IMR-90 (cell line): ENCODE data around the gene ANO2. TPM values are rescaled to one million over a fixed set of nuclear protein-coding genes. Genes with fewer than 3 reads are reported as not detected.

Source experiments
- ATAC-seq: fragments of 200-7000 bp; cut with Tn5 transposase; 2 replicates; pipeline ENCODE4 v1.9.1; 2020; ENCODE audit warnings: low read depth, mild to moderate bottlenecking, moderate library complexity
- BruUV-seq: library from RNA; stranded (reverse); fragments of 400-500 nt; replicated peaks from 2 replicates; lab custom pipeline; 2021; lab: Mats Ljungman, UMichigan
- CTCF ChIA-PET: fragments of 300-600 bp; formaldehyde crosslinking; extraction: SDS; loops from one replicate; lab custom pipeline; 2021; ENCODE audit warnings: antibody characterized with exemption; lab: Yijun Ruan, JAX
- POLR2A ChIA-PET: fragments of 300-600 bp; sonication (Branson Sonifier 250); formaldehyde crosslinking; loops from one replicate; lab custom pipeline; 2022; ENCODE audit warnings: antibody characterized with exemption; ENCODE audit not compliant: unreplicated experiment; lab: Charles Lee
- DNase-seq: peaks from one replicate; pipeline ENCODE4 v3.0.0; 2013
- H2AFZ ChIP-seq: replicated peaks from 2 replicates; pipeline ENCODE3; 2013; ENCODE audit warnings: low read length, mild to moderate bottlenecking; ENCODE audit not compliant: poor library complexity
- H2AK5ac ChIP-seq: 2 replicates; pipeline ENCODE4 v1.6.1; 2013; ENCODE audit warnings: low read depth, low read length, inconsistent platforms
- H2AK9ac ChIP-seq: replicated peaks from 2 replicates; pipeline ENCODE3; 2013; ENCODE audit warnings: mild to moderate bottlenecking, low read depth, low read length, moderate library complexity; ENCODE audit not compliant: poor library complexity
- H2BK120ac ChIP-seq: 2 replicates; pipeline ENCODE4 v1.6.1; 2013; ENCODE audit warnings: low read depth, low read length, inconsistent platforms
- H2BK15ac ChIP-seq: 3 replicates; pipeline ENCODE4 v1.6.1; 2013; ENCODE audit warnings: low read depth, low read length, inconsistent platforms
- H2BK20ac ChIP-seq: 2 replicates; pipeline ENCODE4 v1.6.1; 2013; ENCODE audit warnings: low read depth, mild to moderate bottlenecking, inconsistent platforms, low read length, moderate library complexity
- H2BK5ac ChIP-seq: 2 replicates; pipeline ENCODE4 v1.6.1; 2013; ENCODE audit warnings: mild to moderate bottlenecking, low read depth, low read length, inconsistent platforms; ENCODE audit not compliant: poor library complexity, severe bottlenecking
- H3K14ac ChIP-seq: replicated peaks from 2 replicates; pipeline ENCODE4 v1.6.1; 2013; ENCODE audit warnings: low read depth, low read length, inconsistent platforms
- H3K18ac ChIP-seq: 2 replicates; pipeline ENCODE4 v1.6.1; 2013; ENCODE audit warnings: low read depth, low read length, control low read depth
- H3K23ac ChIP-seq: 2 replicates; pipeline ENCODE4 v1.6.1; 2013; ENCODE audit warnings: low read depth, low read length, inconsistent platforms
- H3K27ac ChIP-seq: 2 replicates; pipeline ENCODE4 v1.5.1; 2013; ENCODE audit warnings: mild to moderate bottlenecking, control low read depth, low read length; ENCODE audit not compliant: insufficient read depth
- H3K27me3 ChIP-seq: 2 replicates; pipeline ENCODE4 v1.6.1; 2013; ENCODE audit warnings: low read length; ENCODE audit not compliant: control insufficient read depth, insufficient read depth
- H3K36me3 ChIP-seq: 2 replicates; pipeline ENCODE4 v1.6.1; 2013; ENCODE audit warnings: low read length, mixed read lengths; ENCODE audit not compliant: control insufficient read depth, insufficient read depth
- H3K4ac ChIP-seq: 2 replicates; pipeline ENCODE4 v1.6.1; 2013; ENCODE audit warnings: low read depth, low read length, inconsistent platforms
- H3K4me1 ChIP-seq: 2 replicates; pipeline ENCODE4 v1.6.1; 2013; ENCODE audit warnings: low read length, mixed read lengths; ENCODE audit not compliant: control insufficient read depth, insufficient read depth
- H3K4me2 ChIP-seq: 2 replicates; pipeline ENCODE4 v1.6.1; 2013; ENCODE audit warnings: low read depth, mild to moderate bottlenecking, control low read depth, low read length, moderate library complexity
- H3K4me3 ChIP-seq: 2 replicates; pipeline ENCODE4 v1.5.1; 2013; ENCODE audit warnings: low read depth, mild to moderate bottlenecking, control low read depth, low read length, moderate library complexity; ENCODE audit not compliant: insufficient read depth
- H3K56ac ChIP-seq: 2 replicates; pipeline ENCODE4 v1.6.1; 2013; ENCODE audit warnings: low read length, inconsistent platforms; ENCODE audit not compliant: insufficient read depth; ENCODE audit errors: extremely low read depth
- H3K79me1 ChIP-seq, 2 experiments: 2 replicates each; pipeline ENCODE4 v1.6.1; 2013; ENCODE audit warnings: low read length in 2 of 2, inconsistent platforms in 1 of 2, low read depth in 1 of 2
- H3K9ac ChIP-seq: 2 replicates; pipeline ENCODE4 v1.6.1; 2013; ENCODE audit warnings: low read depth, low read length, control low read depth
- H3K9me1 ChIP-seq: 2 replicates; pipeline ENCODE4 v1.6.1; 2013; ENCODE audit warnings: low read length, inconsistent platforms; ENCODE audit not compliant: insufficient read depth
- H3K9me3 ChIP-seq: 2 replicates; pipeline ENCODE4 v1.6.1; 2013; ENCODE audit warnings: low read length; ENCODE audit not compliant: control insufficient read depth, insufficient read depth
- H4K20me1 ChIP-seq: 2 replicates; pipeline ENCODE4 v1.6.1; 2013; ENCODE audit warnings: low read length, inconsistent platforms; ENCODE audit not compliant: insufficient read depth
- H4K5ac ChIP-seq: 2 replicates; pipeline ENCODE4 v1.6.1; 2013; ENCODE audit warnings: mild to moderate bottlenecking, low read depth, low read length, control low read depth
- H4K8ac ChIP-seq, 2 experiments: 2 replicates each; pipeline ENCODE4 v1.6.1; 2013; ENCODE audit warnings: low read depth in 2 of 2, low read length in 2 of 2, control low read depth in 1 of 2, inconsistent platforms in 1 of 2
- H4K91ac ChIP-seq: 2 replicates; pipeline ENCODE4 v1.6.1; 2013; ENCODE audit warnings: low read depth, low read length, inconsistent platforms; ENCODE audit not compliant: insufficient read depth
- CEBPB ChIP-seq: IDR thresholded peaks from 2 replicates; pipeline ENCODE4 v1.6.1; 2012; ENCODE audit warnings: low read depth, low read length, improper control_type of control experiment
- FOS ChIP-seq: fragments of 150-350 bp; IDR thresholded peaks from 2 replicates; pipeline ENCODE4 v1.6.1; 2016; ENCODE audit warnings: low read depth, low read length
- MAZ ChIP-seq: IDR thresholded peaks from 2 replicates; pipeline ENCODE4 v1.6.1; 2012; ENCODE audit warnings: low read depth, mild to moderate bottlenecking, low read length, improper control_type of control experiment, moderate library complexity, borderline replicate concordance
- MXI1 ChIP-seq: IDR thresholded peaks from 2 replicates; pipeline ENCODE4 v1.6.1; 2012; ENCODE audit warnings: low read depth, mild to moderate bottlenecking, low read length, moderate library complexity, borderline replicate concordance
- NFE2L2 ChIP-seq: fragments of 150-350 bp; IDR thresholded peaks from 2 replicates; pipeline ENCODE4 v1.6.1; 2016; ENCODE audit warnings: low read depth, mild to moderate bottlenecking, low read length
- POLR2A ChIP-seq: IDR thresholded peaks from 2 replicates; pipeline ENCODE4 v1.6.1; 2012; ENCODE audit warnings: mild to moderate bottlenecking, low read depth, low read length
- RAD21 ChIP-seq: IDR thresholded peaks from 2 replicates; pipeline ENCODE4 v1.6.1; 2012; ENCODE audit warnings: low read length, improper control_type of control experiment
- RCOR1 ChIP-seq: IDR thresholded peaks from 2 replicates; pipeline ENCODE4 v1.6.1; 2012; ENCODE audit warnings: mild to moderate bottlenecking, low read length, improper control_type of control experiment; ENCODE audit not compliant: insufficient replicate concordance
- RFX5 ChIP-seq: IDR thresholded peaks from 2 replicates; pipeline ENCODE4 v1.8.0; 2012; ENCODE audit warnings: low read depth, mild to moderate bottlenecking, low read length, moderate library complexity
- WGBS, 2 experiments: methylation state at CpG; one replicate each; pipeline versions ENCODE4 v1.1.5 to v1.1.7; 2013; ENCODE audit warnings: missing lambda C conversion rate in 2 of 2; ENCODE audit not compliant: insufficient read length in 1 of 2; ENCODE audit errors: extremely low coverage in 2 of 2; 5-methylcytosine and 5-hydroxymethylcytosine counted together
- dilution Hi-C: fragments of 300-500 bp; cut with HindIII; formaldehyde crosslinking; loops from one replicate; pipeline ENCODE4 v1.14.3; 2018; ENCODE audit warnings: low sequenced_read_pairs; ENCODE audit not compliant: unreplicated experiment
- in situ Hi-C: fragments of 300-500 bp; cut with MboI; formaldehyde crosslinking; loops from 3 replicates; pipeline ENCODE4 v1.14.3; 2019; ENCODE audit warnings: low sequenced_read_pairs, inconsistent platforms, mixed read lengths
- intact Hi-C: fragments of 100-400 bp; cut with micrococcal nuclease; formaldehyde crosslinking; loops from 2 replicates; pipeline ENCODE4 v1.10.0; 2022
- polyA plus RNA-seq, 3 experiments: library from polyadenylated mRNA; depleted of rRNA; stranded (reverse); fragments of >200 nt; gene quantifications; 2 replicates each; pipeline ENCODE4 v1.2.3, GENCODE V29; 2012; ENCODE audit warnings: low replicate concordance in 1 of 3
- total RNA-seq: library from RNA; depleted of rRNA; stranded (reverse); fragments of >200 nt; gene quantifications from 2 replicates; pipeline ENCODE4 v1.2.3, GENCODE V29; 2012
- TF ChIP-seq, protein P1 (sequence below): fragments of 150-350 bp; IDR thresholded peaks from 2 replicates; pipeline ENCODE4 v1.6.1; 2017; ENCODE audit warnings: mild to moderate bottlenecking, antibody characterized with exemption, low read length, low read depth

ANO2 gene
- total and polyA plus RNA-seq, 2 of the 4 experiments (the other 2 are of a cell fraction) = 0.22 TPM; not detected in 1

DNA sequence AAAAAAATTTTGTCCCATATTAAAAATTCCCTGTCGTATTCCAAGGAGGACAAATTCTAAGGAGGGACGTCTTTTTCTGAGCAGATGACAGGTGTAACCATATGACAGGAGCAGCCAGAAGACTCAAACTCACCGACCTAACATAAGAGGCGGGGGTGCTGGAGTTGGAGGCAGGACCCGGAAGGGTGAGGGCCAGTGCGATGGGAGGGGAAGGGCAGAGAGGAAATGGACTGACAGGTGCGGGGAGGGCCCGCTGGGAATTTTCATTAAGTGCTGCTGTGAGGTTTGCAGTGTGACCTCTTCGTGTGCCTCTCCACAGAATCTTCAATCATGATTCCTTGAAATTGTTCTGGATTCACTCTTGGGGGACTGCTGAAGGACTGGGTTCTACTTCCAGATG lies 323.7 kb downstream of the ANO2 start:
- dilution Hi-C loops = no loop called here
- Histone ChIP-seq H4K91ac (no peak overlapping the region), H3K9ac (no peak overlapping the region), H3K4me1 (no peaks in the 10 kb centered on the region; the same call in 1 of the 2 replicates), H3K56ac (no peak overlapping the region), H3K18ac (no peak overlapping the region), H4K20me1 (no peaks in the 10 kb centered on the region), H3K4me2 (no peak overlapping the region), H2BK120ac (no peak overlapping the region), H2BK15ac (no peak overlapping the region), H3K9me1 (no peaks in the 10 kb centered on the region), H3K4ac (no peak overlapping the region), H3K79me1 (no peaks in the 10 kb centered on the region), H4K5ac (no peak overlapping the region), H3K23ac (no peak overlapping the region), H2BK5ac (no peak overlapping the region), H2AK9ac (no peak overlapping the region), H2AFZ (no peak overlapping the region), H4K8ac (no peak overlapping the region), H3K27me3 (peaks cover 43% of the 10 kb centered on the region), H3K4me3 (no peak overlapping the region), H2AK5ac (no peak overlapping the region), H3K14ac (no peak overlapping the region), H3K36me3 (no peaks in the 10 kb centered on the region), H3K9me3 (peaks cover 5% of the 10 kb centered on the region; the same call in 1 of the 2 replicates), H3K27ac (no peak overlapping the region), H2BK20ac (no peak overlapping the region)
- intact Hi-C loops = no loop called here
- TF ChIP-seq RFX5 = no peak
- TF ChIP-seq, protein P1, sequence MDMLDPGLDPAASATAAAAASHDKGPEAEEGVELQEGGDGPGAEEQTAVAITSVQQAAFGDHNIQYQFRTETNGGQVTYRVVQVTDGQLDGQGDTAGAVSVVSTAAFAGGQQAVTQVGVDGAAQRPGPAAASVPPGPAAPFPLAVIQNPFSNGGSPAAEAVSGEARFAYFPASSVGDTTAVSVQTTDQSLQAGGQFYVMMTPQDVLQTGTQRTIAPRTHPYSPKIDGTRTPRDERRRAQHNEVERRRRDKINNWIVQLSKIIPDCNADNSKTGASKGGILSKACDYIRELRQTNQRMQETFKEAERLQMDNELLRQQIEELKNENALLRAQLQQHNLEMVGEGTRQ = no peak
- TF ChIP-seq RCOR1 = no peak
- TF ChIP-seq NFE2L2 = no peak
- TF ChIP-seq RAD21 = no peak
- TF ChIP-seq MAZ = no peak
- no peak for TF ChIP-seq FOS
- no peak for TF ChIP-seq POLR2A
- no peak for TF ChIP-seq CEBPB
- no peak for TF ChIP-seq MXI1
- DNase-seq (no peak), ATAC-seq (no peak)
- POLR2A ChIA-PET = no interaction called here
- 92% methylated on average over 2 of the region's 9 CpGs; no CpG with 5 or more reads in 1 of the 2 experiments for WGBS, 2 experiments
- in situ Hi-C loops = no loop called here
- no TSS peak for BruUV-seq
- CTCF ChIA-PET = no interaction called here
